Measurements from ENCODE around the gene RFX3.

DNA sequence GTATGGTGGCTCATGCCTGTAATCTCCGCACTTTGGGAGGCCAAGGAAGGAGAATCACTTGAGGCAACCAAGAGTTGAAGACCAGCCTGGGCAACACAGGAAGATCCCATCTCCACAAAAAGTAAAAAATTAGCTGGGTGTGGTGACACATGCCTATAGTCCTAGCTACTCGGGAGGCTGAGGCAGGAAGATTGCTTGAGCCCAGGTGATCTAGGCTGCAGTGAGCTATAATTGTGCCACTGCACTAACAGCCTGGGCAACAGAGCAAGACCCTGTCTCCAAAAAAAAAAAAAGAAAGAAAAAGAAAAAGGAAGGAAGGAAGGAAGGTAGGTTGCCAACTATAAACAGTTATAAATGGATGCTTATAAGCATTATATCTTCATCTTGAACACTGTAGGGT is 51.0 kb downstream of the RFX3 start:
- TF ChIP-seq, protein P1, sequence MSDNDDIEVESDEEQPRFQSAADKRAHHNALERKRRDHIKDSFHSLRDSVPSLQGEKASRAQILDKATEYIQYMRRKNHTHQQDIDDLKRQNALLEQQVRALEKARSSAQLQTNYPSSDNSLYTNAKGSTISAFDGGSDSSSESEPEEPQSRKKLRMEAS (IDR thresholded peaks at IDR 0.05; ENCODE audit: insufficient read depth, insufficient read length) = no peak
- TF ChIP-seq EZH2 (IDR thresholded peaks at IDR 0.05; ENCODE audit: borderline replicate concordance, low read depth, low read length, severe bottlenecking) (no peak), CTCF (IDR thresholded peaks at IDR 0.05; ENCODE audit: extremely low read depth in 1 of 2, insufficient read depth in 1 of 2, low read depth in 1 of 2, low read length in 2 of 2) (no peak), POLR2A (IDR thresholded peaks at IDR 0.05; ENCODE audit: low read depth, low read length) (no peak), GATA2 (IDR thresholded peaks at IDR 0.05; ENCODE audit: insufficient read depth, insufficient read length, low read depth, low read length) (no peak)
